ENCODE data around the gene C13orf46. TPM values are rescaled to one million over a fixed set of nuclear protein-coding genes. Genes with fewer than 3 reads are reported as not detected.
"Not testable (repeated sequence)": the region's sequence is repeated elsewhere in the genome, so short reads cannot be mapped to it uniquely, and the experiment has no call there.

C13orf46 gene
- total RNA-seq, 2 experiments from 2014 or later, result 1.6 to 1.9 TPM

- H3K9me3 Mint-ChIP-seq, result no peaks in the 10 kb centered on the region
- peak overlapping the region; percentile 0 for H3K27ac Mint-ChIP-seq
- no peak for DNase-seq
- H3K4me3 Mint-ChIP-seq, result no peak overlapping the region
- TF ChIP-seq CTCF (IDR thresholded peaks at IDR 0.05), result no peak
- CTCF ChIA-PET, result no interaction called here
- no peak for ATAC-seq
- H3K4me1 Mint-ChIP-seq (ENCODE audit: low read depth), result peaks cover 15% of the 10 kb centered on the region
- H3K36me3 Mint-ChIP-seq (ENCODE audit: low read depth), result peaks cover 42% of the 10 kb centered on the region
- no peaks in the 10 kb centered on the region for H3K27me3 Mint-ChIP-seq
- intact Hi-C loops (cut with micrococcal nuclease), result no loop called here
- POLR2A ChIA-PET, result no interaction called here
Observed at GRCh38 chr13:113991676-113992179, 17.9 kb upstream of the C13orf46 start.

DNA sequence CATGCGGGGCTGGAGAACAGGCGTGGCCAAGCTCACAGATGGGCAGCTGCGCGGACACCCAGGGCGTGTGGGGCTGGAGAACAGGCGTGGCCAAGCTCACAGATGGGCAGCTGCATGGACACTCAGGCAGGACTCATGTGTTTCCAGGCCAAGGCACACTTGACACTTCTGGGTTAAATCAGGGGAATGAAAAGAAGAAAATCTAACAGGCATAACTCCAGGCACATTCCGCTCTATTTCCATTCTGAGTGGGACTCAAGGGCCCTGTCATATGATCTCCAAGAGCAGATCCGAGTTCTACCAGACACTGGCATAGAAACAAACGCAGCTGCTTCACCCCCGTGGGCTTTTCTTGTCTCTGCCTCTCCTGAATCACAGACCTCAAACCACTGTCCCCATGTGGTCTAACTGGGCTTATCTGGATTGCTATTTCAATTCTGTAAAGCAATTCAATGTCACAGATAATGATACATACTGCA lies 17.4 kb upstream of the C13orf46 start:
- Mint-ChIP-seq H3K4me3 (no peak overlapping the region), H3K27me3 (no peaks in the 10 kb centered on the region), H3K36me3 (ENCODE audit: low read depth) (peaks cover 42% of the 10 kb centered on the region), H3K4me1 (ENCODE audit: low read depth) (peaks cover 15% of the 10 kb centered on the region), H3K9me3 (no peaks in the 10 kb centered on the region), H3K27ac (no peak overlapping the region)
- intact Hi-C loops (cut with micrococcal nuclease), result no loop called here
- CTCF ChIA-PET, result no interaction called here
- POLR2A ChIA-PET, result no interaction called here
- DNase-seq, result no peak
- no peak for TF ChIP-seq CTCF (IDR thresholded peaks at IDR 0.05)
- no peak for ATAC-seq

GRCh38 chr13:113990321-113990837 lies 16.5 kb upstream of the C13orf46 start:
- no peaks in the 10 kb centered on the region for H3K27me3 Mint-ChIP-seq
- no peaks in the 10 kb centered on the region for H3K9me3 Mint-ChIP-seq
- intact Hi-C loops (cut with micrococcal nuclease), result no loop called here
- ATAC-seq (no peak), DNase-seq (no peak)
- peak overlapping the region; percentile 84 for H3K27ac Mint-ChIP-seq
- H3K4me1 Mint-ChIP-seq (ENCODE audit: low read depth), result peaks cover 15% of the 10 kb centered on the region
- H3K4me3 Mint-ChIP-seq, result no peak overlapping the region
- CTCF ChIA-PET, result no interaction called here
- peaks cover 42% of the 10 kb centered on the region for H3K36me3 Mint-ChIP-seq (ENCODE audit: low read depth)
- POLR2A ChIA-PET, result no interaction called here
- no peak for TF ChIP-seq CTCF (IDR thresholded peaks at IDR 0.05)

DNA sequence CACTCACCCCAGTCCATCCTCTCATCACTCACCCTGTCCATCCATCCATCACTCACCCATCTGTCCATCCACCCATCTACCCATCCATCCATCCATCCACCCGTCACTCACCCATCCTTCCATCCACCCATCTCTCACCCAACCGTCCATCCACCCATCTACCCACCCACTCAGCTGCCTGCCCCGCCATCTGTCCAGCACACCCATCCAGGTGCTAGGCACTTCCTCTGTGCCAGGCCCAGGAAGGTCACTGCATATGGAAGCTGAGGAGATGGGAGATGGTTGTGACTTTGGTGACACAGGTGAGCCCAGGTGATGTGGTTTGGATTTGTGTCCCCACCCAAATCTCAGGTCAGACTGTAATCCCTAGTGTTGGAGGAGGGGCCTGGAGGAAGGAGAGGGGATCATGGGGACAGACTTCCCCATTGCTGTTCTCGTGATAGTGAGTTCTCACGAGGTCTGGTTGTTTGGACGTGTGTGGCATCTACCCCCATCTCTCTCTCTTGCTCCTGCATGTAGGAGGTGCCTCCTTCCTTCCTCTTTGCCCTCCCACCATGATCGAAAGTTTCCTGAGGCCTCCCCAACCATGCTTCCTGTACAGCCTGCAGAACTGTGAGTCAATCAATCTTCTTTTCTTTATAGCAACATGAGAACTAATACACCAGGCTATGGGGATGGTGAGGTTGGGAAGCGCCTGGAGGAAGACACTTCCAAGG lies 15.9 kb upstream of the C13orf46 start:
- Mint-ChIP-seq H3K27me3 (no peaks in the 10 kb centered on the region), H3K27ac (peak overlapping the region; percentile 84), H3K9me3 (no peaks in the 10 kb centered on the region), H3K4me1 (ENCODE audit: low read depth) (peaks cover 15% of the 10 kb centered on the region), H3K36me3 (ENCODE audit: low read depth) (peaks cover 42% of the 10 kb centered on the region), H3K4me3 (no peak overlapping the region)
- ATAC-seq (no peak), DNase-seq (no peak)
- CTCF ChIA-PET, result no interaction called here
- no peak for TF ChIP-seq CTCF (IDR thresholded peaks at IDR 0.05)
- POLR2A ChIA-PET, result no interaction called here
- intact Hi-C loops (cut with micrococcal nuclease), result no loop called here

- H3K27ac Mint-ChIP-seq; H3K4me3 Mint-ChIP-seq; DNase-seq; CTCF ChIA-PET; intact Hi-C loops (cut with micrococcal nuclease); POLR2A ChIA-PET; H3K9me3 Mint-ChIP-seq; ATAC-seq; H3K27me3 Mint-ChIP-seq: not testable (repeated sequence)
- H3K4me1 Mint-ChIP-seq (ENCODE audit: low read depth), result peaks cover 15% of the 10 kb centered on the region
- H3K36me3 Mint-ChIP-seq (ENCODE audit: low read depth), result peaks cover 38% of the 10 kb centered on the region
Observed at GRCh38 chr13:113988859-113989258, 15.0 kb upstream of the C13orf46 start.
